Fibroblast of lung (primary cell): ENCODE results near the gene RASA3.

ENCODE experiments used
- CTCF ChIP-seq, 2 donors: IDR thresholded peaks in 1 of 2; conservative IDR thresholded peaks in 1 of 2; 1 replicate in 1 of 2; 2 replicates in 1 of 2; pipeline ENCODE4 v1.5.1; 2011 to 2012; ENCODE audit warnings: low read length in 2 of 2, control low read depth in 1 of 2, inconsistent platforms in 1 of 2, low read depth in 1 of 2, mild to moderate bottlenecking in 1 of 2
- EZH2 ChIP-seq: IDR thresholded peaks from 2 replicates; pipeline ENCODE4 v1.5.1; 2012; ENCODE audit warnings: low read length, control low read depth, mild to moderate bottlenecking; ENCODE audit errors: missing control alignments

- no peak for TF ChIP-seq CTCF (conservative IDR thresholded peaks at IDR 0.05 in 1 of 2, IDR thresholded peaks at IDR 0.05 in 1 of 2; ENCODE audit: low read depth in 1 of 2, low read length in 2 of 2)
- no peak for TF ChIP-seq EZH2
Measured at GRCh38 chr13:114122127-114122511, 10.3 kb downstream of the RASA3 start.
